OCI-LY7 (cell line): ENCODE data around the gene RNF222. TPM values are rescaled to one million over a fixed set of nuclear protein-coding genes. Genes with fewer than 3 reads are reported as not detected.

Source experiments
- BruUV-seq: library from RNA; stranded (reverse); fragments of 400-500 nt; replicated peaks from 2 replicates; lab custom pipeline; 2021; lab: Mats Ljungman, UMichigan
- CTCF ChIA-PET: fragments of 300-600 bp; sonication (Branson Sonifier 250); formaldehyde crosslinking; loops from one replicate; lab custom pipeline; 2022; ENCODE audit warnings: antibody characterized with exemption; ENCODE audit not compliant: unreplicated experiment; lab: Charles Lee
- POLR2A ChIA-PET: fragments of 300-600 bp; sonication (Branson Sonifier 250); formaldehyde crosslinking; loops from one replicate; lab custom pipeline; 2022; ENCODE audit warnings: antibody characterized with exemption; lab: Charles Lee
- DNase-seq: peaks from one replicate; pipeline ENCODE4 v3.0.0-alpha.2; 2015; ENCODE audit warnings: low spot score
- H2AFZ ChIP-seq: fragments of 200-600 bp; sonication (generic), shearing (Covaris generic); 2 replicates; pipeline ENCODE4 v1.6.1; 2014; ENCODE audit warnings: mild to moderate bottlenecking, antibody characterized with exemption, low read length, moderate library complexity
- H3K27ac ChIP-seq: fragments of 200-600 bp; sonication (generic); 2 replicates; pipeline ENCODE4 v1.5.1; 2014; ENCODE audit warnings: mixed run types, low read depth, mild to moderate bottlenecking, moderate library complexity, low read length, inconsistent platforms; ENCODE audit not compliant: poor library complexity, severe bottlenecking
- H3K36me3 ChIP-seq: fragments of 200-600 bp; sonication (generic); 2 replicates; pipeline ENCODE4 v1.6.1; 2014; ENCODE audit warnings: mild to moderate bottlenecking, antibody characterized with exemption, low read length, moderate library complexity, mixed read lengths; ENCODE audit not compliant: insufficient read depth
- H3K4me1 ChIP-seq: fragments of 200-600 bp; sonication (generic); 2 replicates; pipeline ENCODE4 v1.5.1; 2014; ENCODE audit warnings: mild to moderate bottlenecking, low read length; ENCODE audit not compliant: insufficient read depth, poor library complexity, severe bottlenecking
- H3K4me2 ChIP-seq: fragments of 200-600 bp; sonication (generic); 2 replicates; pipeline ENCODE4 v1.6.1; 2014; ENCODE audit warnings: mild to moderate bottlenecking, low read length
- H3K4me3 ChIP-seq: fragments of 200-600 bp; sonication (generic); 2 replicates; pipeline ENCODE4 v1.5.1; 2014; ENCODE audit warnings: mild to moderate bottlenecking, low read depth, low read length; ENCODE audit not compliant: poor library complexity, severe bottlenecking
- H3K79me2 ChIP-seq: fragments of 200-600 bp; sonication (generic); 2 replicates; pipeline ENCODE4 v1.6.1; 2016; ENCODE audit warnings: low read depth, mild to moderate bottlenecking, low read length, moderate library complexity, mixed read lengths; ENCODE audit not compliant: insufficient read depth
- H3K9me2 ChIP-seq: fragments of 200-600 bp; sonication (generic); 2 replicates; pipeline ENCODE4 v1.6.1; 2016; ENCODE audit warnings: mild to moderate bottlenecking, low read length, mixed read lengths; ENCODE audit not compliant: insufficient read depth
- H3K9me3 ChIP-seq: fragments of 200-600 bp; sonication (generic); 2 replicates; pipeline ENCODE4 v1.6.1; 2014; ENCODE audit warnings: mild to moderate bottlenecking, mixed run types, low read length, mixed read lengths
- H4K20me1 ChIP-seq: fragments of 200-600 bp; sonication (generic); 2 replicates; pipeline ENCODE4 v1.6.1; 2014; ENCODE audit warnings: mild to moderate bottlenecking, antibody characterized with exemption, low read length, moderate library complexity, mixed read lengths; ENCODE audit not compliant: insufficient read depth
- CTCF ChIP-seq: fragments of 200-600 bp; sonication (generic); conservative IDR thresholded peaks from 2 replicates; pipeline ENCODE4 v1.5.1; 2014; ENCODE audit warnings: mild to moderate bottlenecking, antibody characterized with exemption, low read length, moderate library complexity, mixed read lengths
- EZH2phosphoT487 ChIP-seq: fragments of 200-600 bp; sonication (generic); IDR thresholded peaks from 2 replicates; pipeline ENCODE4 v1.6.1; 2018; ENCODE audit warnings: low read depth, borderline replicate concordance, mild to moderate bottlenecking, mixed run types, antibody characterized with exemption, low read length, moderate library complexity, mixed read lengths
- intact Hi-C: fragments of 100-400 bp; cut with micrococcal nuclease; formaldehyde crosslinking; loops from one replicate; pipeline ENCODE4 v1.10.0; 2022; ENCODE audit not compliant: unreplicated experiment
- total RNA-seq, 2 experiments: library from RNA; depleted of rRNA in 1 of 2; stranded (reverse); fragments of >200 nt in 1 of 2; shearing (Covaris generic) in 1 of 2; gene quantifications; 2 replicates each; pipeline ENCODE4 v1.2.3, GENCODE V29; 2014 to 2022

Gene RNF222
- total RNA-seq, 2 experiments from 2014 or later = 0.06 to 0.15 TPM

- POLR2A ChIA-PET = interaction anchor here (0.6 to 1.0 kb wide), 2 partner anchors 10 to 459 kb away, joined by 3 to 6 read pairs; no protein-coding TSS in a partner anchor
- Histone ChIP-seq H3K9me3 (no peaks in the 10 kb centered on the region), H3K79me2 (no peaks in the 10 kb centered on the region), H3K27ac (no peak overlapping the region), H3K4me2 (no peak overlapping the region), H3K9me2 (no peaks in the 10 kb centered on the region), H3K4me1 (peaks cover 10% of the 10 kb centered on the region), H4K20me1 (no peaks in the 10 kb centered on the region), H2AFZ (no peak overlapping the region), H3K4me3 (no peak overlapping the region), H3K36me3 (peaks cover 24% of the 10 kb centered on the region)
- intact Hi-C loops = no loop called here
- no TSS peak for BruUV-seq
- no peak for TF ChIP-seq CTCF
- no peak for TF ChIP-seq EZH2phosphoT487
- CTCF ChIA-PET = no interaction called here
- no peak for DNase-seq
Observed at GRCh38 chr17:8371786-8372185, 25.8 kb downstream of the RNF222 start.

GRCh38 chr17:8369944-8370343, 27.7 kb downstream of the RNF222 start:
- no TSS peak for BruUV-seq
- ChIA-PET POLR2A (no interaction called here), CTCF (interaction anchor here (0.6 kb wide), 1 partner anchor 14 kb away, joined by 3 read pairs; no protein-coding TSS in a partner anchor)
- Histone ChIP-seq H3K27ac (no peak overlapping the region), H4K20me1 (no peaks in the 10 kb centered on the region), H3K4me3 (no peak overlapping the region), H2AFZ (no peak overlapping the region), H3K4me2 (no peak overlapping the region), H3K79me2 (no peaks in the 10 kb centered on the region), H3K36me3 (peaks cover 8% of the 10 kb centered on the region; the same call in 1 of the 2 replicates), H3K4me1 (no peaks in the 10 kb centered on the region), H3K9me2 (no peaks in the 10 kb centered on the region), H3K9me3 (no peaks in the 10 kb centered on the region)
- TF ChIP-seq CTCF (no peak), EZH2phosphoT487 (no peak)
- intact Hi-C loops = no loop called here
- no peak for DNase-seq

GRCh38 chr17:8368193-8368592, 29.4 kb downstream of the RNF222 start:
- no peak for DNase-seq
- Histone ChIP-seq H3K4me2 (no peak overlapping the region), H3K4me3 (no peak overlapping the region), H2AFZ (no peak overlapping the region), H3K4me1 (no peaks in the 10 kb centered on the region), H3K9me2 (no peaks in the 10 kb centered on the region), H3K9me3 (no peaks in the 10 kb centered on the region), H3K27ac (no peak overlapping the region), H3K79me2 (no peaks in the 10 kb centered on the region), H3K36me3 (peaks cover 6% of the 10 kb centered on the region; the same call in 1 of the 2 replicates), H4K20me1 (no peaks in the 10 kb centered on the region)
- POLR2A ChIA-PET = no interaction called here
- CTCF ChIA-PET = no interaction called here
- intact Hi-C loops = no loop called here
- BruUV-seq = no TSS peak
- TF ChIP-seq CTCF (no peak), EZH2phosphoT487 (no peak)
